Measurements from ENCODE around the gene CCL26. TPM values are rescaled to one million over a fixed set of nuclear protein-coding genes. Genes with fewer than 3 reads are reported as not detected.

CCL26 gene
- total and polyA plus RNA-seq, 9 of the 15 experiments (the other 6 are each of a cell fraction or from before 2014, with no cell fraction given), result 2.3 to 26.8 (median 8.4) TPM

DNA sequence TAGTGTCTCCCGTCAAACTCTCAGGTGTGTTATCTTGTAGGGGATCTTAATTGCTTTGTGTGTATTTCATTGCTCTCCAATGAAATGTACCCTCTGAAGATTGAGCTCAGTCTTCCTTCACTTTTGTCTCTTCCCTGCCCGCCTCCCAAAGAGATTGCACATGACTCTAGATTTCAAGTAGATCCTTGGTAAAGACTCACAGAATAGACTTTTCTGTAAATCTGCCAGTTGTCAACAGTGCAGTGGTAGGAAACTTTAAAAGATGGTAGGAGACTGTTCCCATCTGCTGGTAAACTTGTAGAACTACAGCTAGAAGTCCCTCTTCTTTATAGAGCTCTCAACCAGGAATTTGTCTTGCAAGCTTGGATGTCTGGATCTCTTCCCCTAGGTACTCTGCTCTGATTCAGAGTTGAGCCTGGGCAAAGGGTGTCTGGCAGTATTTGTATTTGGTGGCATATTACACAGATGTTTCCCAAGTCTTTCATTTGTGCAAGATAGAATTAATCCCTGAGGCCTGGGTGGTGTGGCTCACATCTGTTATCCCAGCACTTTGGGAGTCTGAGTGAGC lies 9.6 kb downstream of the CCL26 start (continued):
- TF ChIP-seq, protein P1, sequence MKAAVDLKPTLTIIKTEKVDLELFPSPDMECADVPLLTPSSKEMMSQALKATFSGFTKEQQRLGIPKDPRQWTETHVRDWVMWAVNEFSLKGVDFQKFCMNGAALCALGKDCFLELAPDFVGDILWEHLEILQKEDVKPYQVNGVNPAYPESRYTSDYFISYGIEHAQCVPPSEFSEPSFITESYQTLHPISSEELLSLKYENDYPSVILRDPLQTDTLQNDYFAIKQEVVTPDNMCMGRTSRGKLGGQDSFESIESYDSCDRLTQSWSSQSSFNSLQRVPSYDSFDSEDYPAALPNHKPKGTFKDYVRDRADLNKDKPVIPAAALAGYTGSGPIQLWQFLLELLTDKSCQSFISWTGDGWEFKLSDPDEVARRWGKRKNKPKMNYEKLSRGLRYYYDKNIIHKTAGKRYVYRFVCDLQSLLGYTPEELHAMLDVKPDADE (conservative IDR thresholded peaks at IDR 0.05; ENCODE audit: control insufficient read depth, low read depth, low read length), result no peak
- TF ChIP-seq GATAD2A (IDR thresholded peaks at IDR 0.05), result no peak; the same call in 1 of the 2 replicates
- TF ChIP-seq, protein P2, sequence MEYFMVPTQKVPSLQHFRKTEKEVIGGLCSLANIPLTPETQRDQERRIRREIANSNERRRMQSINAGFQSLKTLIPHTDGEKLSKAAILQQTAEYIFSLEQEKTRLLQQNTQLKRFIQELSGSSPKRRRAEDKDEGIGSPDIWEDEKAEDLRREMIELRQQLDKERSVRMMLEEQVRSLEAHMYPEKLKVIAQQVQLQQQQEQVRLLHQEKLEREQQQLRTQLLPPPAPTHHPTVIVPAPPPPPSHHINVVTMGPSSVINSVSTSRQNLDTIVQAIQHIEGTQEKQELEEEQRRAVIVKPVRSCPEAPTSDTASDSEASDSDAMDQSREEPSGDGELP (CRISPR knock-in tag; IDR thresholded peaks at IDR 0.05; ENCODE audit: borderline replicate concordance), result no peak
- TF ChIP-seq ZNF232 (CRISPR knock-in tag; IDR thresholded peaks at IDR 0.05), result no peak
- TF ChIP-seq RFX7 (CRISPR knock-in tag; IDR thresholded peaks at IDR 0.05), result no peak
- 0 out of 2 replicates have a peak, but pooled peaks have one; percentile 49 for TF ChIP-seq RB1 (IDR thresholded peaks at IDR 0.05; ENCODE audit: low read depth)
- TF ChIP-seq MAFG (tag; conservative IDR thresholded peaks at IDR 0.05), result no peak
- TF ChIP-seq ARID2 (IDR thresholded peaks at IDR 0.05), result peak; percentile 53; the same call in 1 of the 2 replicates
- TF ChIP-seq, protein P3, sequence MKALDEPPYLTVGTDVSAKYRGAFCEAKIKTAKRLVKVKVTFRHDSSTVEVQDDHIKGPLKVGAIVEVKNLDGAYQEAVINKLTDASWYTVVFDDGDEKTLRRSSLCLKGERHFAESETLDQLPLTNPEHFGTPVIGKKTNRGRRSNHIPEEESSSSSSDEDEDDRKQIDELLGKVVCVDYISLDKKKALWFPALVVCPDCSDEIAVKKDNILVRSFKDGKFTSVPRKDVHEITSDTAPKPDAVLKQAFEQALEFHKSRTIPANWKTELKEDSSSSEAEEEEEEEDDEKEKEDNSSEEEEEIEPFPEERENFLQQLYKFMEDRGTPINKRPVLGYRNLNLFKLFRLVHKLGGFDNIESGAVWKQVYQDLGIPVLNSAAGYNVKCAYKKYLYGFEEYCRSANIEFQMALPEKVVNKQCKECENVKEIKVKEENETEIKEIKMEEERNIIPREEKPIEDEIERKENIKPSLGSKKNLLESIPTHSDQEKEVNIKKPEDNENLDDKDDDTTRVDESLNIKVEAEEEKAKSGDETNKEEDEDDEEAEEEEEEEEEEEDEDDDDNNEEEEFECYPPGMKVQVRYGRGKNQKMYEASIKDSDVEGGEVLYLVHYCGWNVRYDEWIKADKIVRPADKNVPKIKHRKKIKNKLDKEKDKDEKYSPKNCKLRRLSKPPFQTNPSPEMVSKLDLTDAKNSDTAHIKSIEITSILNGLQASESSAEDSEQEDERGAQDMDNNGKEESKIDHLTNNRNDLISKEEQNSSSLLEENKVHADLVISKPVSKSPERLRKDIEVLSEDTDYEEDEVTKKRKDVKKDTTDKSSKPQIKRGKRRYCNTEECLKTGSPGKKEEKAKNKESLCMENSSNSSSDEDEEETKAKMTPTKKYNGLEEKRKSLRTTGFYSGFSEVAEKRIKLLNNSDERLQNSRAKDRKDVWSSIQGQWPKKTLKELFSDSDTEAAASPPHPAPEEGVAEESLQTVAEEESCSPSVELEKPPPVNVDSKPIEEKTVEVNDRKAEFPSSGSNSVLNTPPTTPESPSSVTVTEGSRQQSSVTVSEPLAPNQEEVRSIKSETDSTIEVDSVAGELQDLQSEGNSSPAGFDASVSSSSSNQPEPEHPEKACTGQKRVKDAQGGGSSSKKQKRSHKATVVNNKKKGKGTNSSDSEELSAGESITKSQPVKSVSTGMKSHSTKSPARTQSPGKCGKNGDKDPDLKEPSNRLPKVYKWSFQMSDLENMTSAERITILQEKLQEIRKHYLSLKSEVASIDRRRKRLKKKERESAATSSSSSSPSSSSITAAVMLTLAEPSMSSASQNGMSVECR (CRISPR knock-in tag; IDR thresholded peaks at IDR 0.05), result no peak
- TF ChIP-seq MAZ (CRISPR knock-in tag; conservative IDR thresholded peaks at IDR 0.05 in 1 of 2, IDR thresholded peaks at IDR 0.05 in 1 of 2), result 0 out of 4 replicates have a peak, but pooled peaks of 1 of the 2 experiments have one; percentile 35
- TF ChIP-seq ZNF174 (CRISPR knock-in tag; IDR thresholded peaks at IDR 0.05), result 0 out of 2 replicates have a peak, but pooled peaks have one; percentile 26
- TF ChIP-seq, protein P4, sequence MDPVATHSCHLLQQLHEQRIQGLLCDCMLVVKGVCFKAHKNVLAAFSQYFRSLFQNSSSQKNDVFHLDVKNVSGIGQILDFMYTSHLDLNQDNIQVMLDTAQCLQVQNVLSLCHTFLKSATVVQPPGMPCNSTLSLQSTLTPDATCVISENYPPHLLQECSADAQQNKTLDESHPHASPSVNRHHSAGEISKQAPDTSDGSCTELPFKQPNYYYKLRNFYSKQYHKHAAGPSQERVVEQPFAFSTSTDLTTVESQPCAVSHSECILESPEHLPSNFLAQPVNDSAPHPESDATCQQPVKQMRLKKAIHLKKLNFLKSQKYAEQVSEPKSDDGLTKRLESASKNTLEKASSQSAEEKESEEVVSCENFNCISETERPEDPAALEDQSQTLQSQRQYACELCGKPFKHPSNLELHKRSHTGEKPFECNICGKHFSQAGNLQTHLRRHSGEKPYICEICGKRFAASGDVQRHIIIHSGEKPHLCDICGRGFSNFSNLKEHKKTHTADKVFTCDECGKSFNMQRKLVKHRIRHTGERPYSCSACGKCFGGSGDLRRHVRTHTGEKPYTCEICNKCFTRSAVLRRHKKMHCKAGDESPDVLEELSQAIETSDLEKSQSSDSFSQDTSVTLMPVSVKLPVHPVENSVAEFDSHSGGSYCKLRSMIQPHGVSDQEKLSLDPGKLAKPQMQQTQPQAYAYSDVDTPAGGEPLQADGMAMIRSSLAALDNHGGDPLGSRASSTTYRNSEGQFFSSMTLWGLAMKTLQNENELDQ (CRISPR knock-in tag; IDR thresholded peaks at IDR 0.05; ENCODE audit: borderline replicate concordance), result no peak
- TF ChIP-seq, protein P5, sequence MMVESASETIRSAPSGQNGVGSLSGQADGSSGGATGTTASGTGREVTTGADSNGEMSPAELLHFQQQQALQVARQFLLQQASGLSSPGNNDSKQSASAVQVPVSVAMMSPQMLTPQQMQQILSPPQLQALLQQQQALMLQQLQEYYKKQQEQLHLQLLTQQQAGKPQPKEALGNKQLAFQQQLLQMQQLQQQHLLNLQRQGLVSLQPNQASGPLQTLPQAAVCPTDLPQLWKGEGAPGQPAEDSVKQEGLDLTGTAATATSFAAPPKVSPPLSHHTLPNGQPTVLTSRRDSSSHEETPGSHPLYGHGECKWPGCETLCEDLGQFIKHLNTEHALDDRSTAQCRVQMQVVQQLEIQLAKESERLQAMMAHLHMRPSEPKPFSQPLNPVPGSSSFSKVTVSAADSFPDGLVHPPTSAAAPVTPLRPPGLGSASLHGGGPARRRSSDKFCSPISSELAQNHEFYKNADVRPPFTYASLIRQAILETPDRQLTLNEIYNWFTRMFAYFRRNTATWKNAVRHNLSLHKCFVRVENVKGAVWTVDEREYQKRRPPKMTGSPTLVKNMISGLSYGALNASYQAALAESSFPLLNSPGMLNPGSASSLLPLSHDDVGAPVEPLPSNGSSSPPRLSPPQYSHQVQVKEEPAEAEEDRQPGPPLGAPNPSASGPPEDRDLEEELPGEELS (CRISPR knock-in tag; IDR thresholded peaks at IDR 0.05; ENCODE audit: borderline replicate concordance), result no peak
